HCT116 (cell line): ENCODE data around the gene ROBO1. TPM values are rescaled to one million over a fixed set of nuclear protein-coding genes. Genes with fewer than 3 reads are reported as not detected.

Source experiments
- ATAC-seq: fragments of 200-7000 bp; cut with Tn5 transposase; 2 replicates; pipeline ENCODE4 v1.9.1; 2020; ENCODE audit warnings: mild to moderate bottlenecking, moderate library complexity
- BruUV-seq: library from RNA; stranded (reverse); fragments of 400-500 nt; replicated peaks from 2 replicates; lab custom pipeline; 2021; lab: Mats Ljungman, UMichigan
- CTCF ChIA-PET: fragments of 300-600 bp; sonication (Branson Sonifier 250); formaldehyde crosslinking; loops from one replicate; lab custom pipeline; 2021; ENCODE audit warnings: antibody characterized with exemption; lab: Charles Lee
- POLR2A ChIA-PET: fragments of 300-600, 350-600 bp; sonication (Branson Sonifier 250); formaldehyde crosslinking; loops from one replicate; lab custom pipeline; 2021; ENCODE audit warnings: antibody characterized with exemption; lab: Charles Lee
- RAD21 ChIA-PET, 2 experiments: fragments of 300-600 bp; sonication (Branson Sonifier 250); formaldehyde crosslinking; loops; one replicate each; lab custom pipeline; 2023; ENCODE audit warnings: low total read pairs in 2 of 2; ENCODE audit not compliant: uncharacterized antibody in 2 of 2, unreplicated experiment in 2 of 2, low non-redundant PET in 1 of 2; lab: Charles Lee
- DNase-seq: peaks from one replicate; pipeline ENCODE4 v3.0.0-alpha.2; 2010; ENCODE audit warnings: low read depth, low spot score
- H2AFZ ChIP-seq: fragments of 200-600 bp; shearing (Covaris generic), sonication (generic); 2 replicates; pipeline ENCODE4 v1.6.1; 2017; ENCODE audit warnings: low read depth, mixed run types, mixed read lengths, antibody characterized with exemption, low read length; ENCODE audit not compliant: poor library complexity, severe bottlenecking
- H3K27ac ChIP-seq: 2 replicates; pipeline ENCODE4 v1.5.1; 2012; ENCODE audit warnings: low read depth, low read length
- H3K27me3 ChIP-seq: fragments of 200-600 bp; sonication (generic); 2 replicates; pipeline ENCODE4 v1.6.1; 2016; ENCODE audit warnings: mixed run types, low read length, mixed read lengths; ENCODE audit not compliant: insufficient read depth
- H3K36me3 ChIP-seq, 2 experiments: fragments of 200-500 bp in 1 of 2; fragments of 200-600 bp in 1 of 2; sonication (Bioruptor generic) in 1 of 2; sonication (generic) in 1 of 2; 2 replicates each; pipeline versions ENCODE4 v1.5.1 to v1.6.1; 2014 to 2016; ENCODE audit warnings: low read length in 2 of 2, inconsistent platforms in 1 of 2, mixed read lengths in 1 of 2, mixed run types in 1 of 2; ENCODE audit not compliant: insufficient read depth in 2 of 2, control insufficient read depth in 1 of 2
- H3K4me1 ChIP-seq, 2 experiments: fragments of 200-600 bp in 1 of 2; sonication (generic) in 1 of 2; 2 replicates each; pipeline versions ENCODE4 v1.5.1 to v1.6.1; 2012 to 2017; ENCODE audit warnings: low read length in 2 of 2, inconsistent platforms in 1 of 2, mild to moderate bottlenecking in 1 of 2, mixed read lengths in 1 of 2, mixed run types in 1 of 2, moderate library complexity in 1 of 2; ENCODE audit not compliant: insufficient read depth in 2 of 2, control insufficient read depth in 1 of 2
- H3K4me2 ChIP-seq: fragments of 200-600 bp; sonication (generic); 2 replicates; pipeline ENCODE4 v1.6.1; 2017; ENCODE audit warnings: mixed run types, low read length, mixed read lengths
- H3K4me3 ChIP-seq, 2 experiments: fragments of 200-600 bp in 1 of 2; sonication (generic) in 1 of 2; replicated peaks in 1 of 2; 2 replicates each; pipeline ENCODE4 v1.5.1; 2011 to 2016; ENCODE audit warnings: low read length in 2 of 2, control low read depth in 1 of 2, low read depth in 1 of 2, mild to moderate bottlenecking in 1 of 2, mixed read lengths in 1 of 2, mixed run types in 1 of 2
- H3K79me2 ChIP-seq: fragments of 200-600 bp; sonication (generic); 2 replicates; pipeline ENCODE4 v1.6.1; 2017; ENCODE audit warnings: mild to moderate bottlenecking, mixed run types, low read length, moderate library complexity, mixed read lengths; ENCODE audit not compliant: insufficient read depth
- H3K9ac ChIP-seq: fragments of 200-600 bp; sonication (generic); 2 replicates; pipeline ENCODE4 v1.6.1; 2016; ENCODE audit warnings: low read length, mixed read lengths
- H3K9me2 ChIP-seq: fragments of 200-600 bp; sonication (generic), shearing (Covaris generic); 2 replicates; pipeline ENCODE4 v1.6.1; 2017; ENCODE audit warnings: mixed run types, mild to moderate bottlenecking, moderate library complexity; ENCODE audit not compliant: insufficient read depth
- H3K9me3 ChIP-seq, 2 experiments: fragments of 200-500 bp in 1 of 2; fragments of 200-600 bp in 1 of 2; sonication (Bioruptor generic) in 1 of 2; sonication (generic) in 1 of 2; 2 replicates each; pipeline ENCODE4 v1.6.1; 2014 to 2017; ENCODE audit warnings: low read length in 2 of 2, mixed read lengths in 2 of 2, inconsistent platforms in 1 of 2, low read depth in 1 of 2, mild to moderate bottlenecking in 1 of 2, mixed run types in 1 of 2, moderate library complexity in 1 of 2; ENCODE audit not compliant: control insufficient read depth in 1 of 2, insufficient read depth in 1 of 2
- H4K20me1 ChIP-seq: fragments of 200-600 bp; sonication (generic), shearing (Covaris generic); 2 replicates; pipeline ENCODE4 v1.6.1; 2017; ENCODE audit warnings: mixed run types, mild to moderate bottlenecking, moderate library complexity; ENCODE audit not compliant: insufficient read depth
- CBX3 ChIP-seq: IDR thresholded peaks from 2 replicates; pipeline ENCODE4 v1.6.1; 2012; ENCODE audit warnings: low read depth
- EGR1 ChIP-seq: IDR thresholded peaks from 2 replicates; pipeline ENCODE4 v1.6.1; 2012; ENCODE audit warnings: low read depth
- EZH2phosphoT487 ChIP-seq: fragments of 200-600 bp; IDR thresholded peaks from 2 replicates; pipeline ENCODE4 v1.6.1; 2018; ENCODE audit warnings: antibody characterized with exemption, borderline replicate concordance
- POLR2A ChIP-seq: IDR thresholded peaks from 2 replicates; pipeline ENCODE4 v1.7.0; 2011; ENCODE audit warnings: borderline replicate concordance; ENCODE audit not compliant: insufficient read depth, insufficient read length; ENCODE audit errors: extremely low read depth
- SP1 ChIP-seq: IDR thresholded peaks from 2 replicates; pipeline ENCODE4 v1.6.1; 2012; ENCODE audit warnings: low read depth
- SRF ChIP-seq: IDR thresholded peaks from 2 replicates; pipeline ENCODE4 v1.6.1; 2012; ENCODE audit warnings: low read depth
- TCF7L2 ChIP-seq: IDR thresholded peaks from 2 replicates; pipeline ENCODE4 v1.7.0; 2011; ENCODE audit warnings: borderline replicate concordance, inconsistent platforms; ENCODE audit not compliant: insufficient read depth, insufficient read length; ENCODE audit errors: extremely low read depth
- YY1 ChIP-seq: IDR thresholded peaks from 2 replicates; pipeline ENCODE4 v1.6.1; 2011; ENCODE audit warnings: low read length, low read depth, moderate library complexity, mild to moderate bottlenecking; ENCODE audit not compliant: insufficient replicate concordance; ENCODE audit errors: extremely low read depth
- ZNF274 ChIP-seq: fragments of 200-500 bp; sonication (Bioruptor generic); IDR thresholded peaks from 2 replicates; pipeline ENCODE4 v1.6.1; 2014; ENCODE audit warnings: mild to moderate bottlenecking, low read depth, low read length, inconsistent platforms
- intact Hi-C: fragments of 100-400 bp; cut with micrococcal nuclease; formaldehyde crosslinking; loops from 2 replicates; pipeline ENCODE4 v1.10.0; 2022
- total RNA-seq: library from RNA; stranded (reverse); gene quantifications from one replicate; pipeline ENCODE4 v1.2.1, GENCODE V29; 2021; ENCODE audit not compliant: unreplicated experiment
- TF ChIP-seq, protein P1 (sequence below): IDR thresholded peaks from 2 replicates; pipeline ENCODE4 v1.6.1; 2012
- TF ChIP-seq, protein P2 (sequence below), 3 experiments: fragments of 200-600 bp in 1 of 3; sonication (generic) in 1 of 3; IDR thresholded peaks in 2 of 3; conservative IDR thresholded peaks in 1 of 3; 2 replicates each; pipeline ENCODE4 v1.5.1; 2012 to 2017; ENCODE audit warnings: low read depth in 2 of 3, low read length in 2 of 3, antibody characterized with exemption in 1 of 3, borderline replicate concordance in 1 of 3, control low read depth in 1 of 3, mild to moderate bottlenecking in 1 of 3, mixed read lengths in 1 of 3, mixed run types in 1 of 3, moderate library complexity in 1 of 3; ENCODE audit not compliant: insufficient read depth in 1 of 3

The ROBO1 gene
- total RNA-seq, 1 experiment from 2014 or later = 0.27 TPM

DNA sequence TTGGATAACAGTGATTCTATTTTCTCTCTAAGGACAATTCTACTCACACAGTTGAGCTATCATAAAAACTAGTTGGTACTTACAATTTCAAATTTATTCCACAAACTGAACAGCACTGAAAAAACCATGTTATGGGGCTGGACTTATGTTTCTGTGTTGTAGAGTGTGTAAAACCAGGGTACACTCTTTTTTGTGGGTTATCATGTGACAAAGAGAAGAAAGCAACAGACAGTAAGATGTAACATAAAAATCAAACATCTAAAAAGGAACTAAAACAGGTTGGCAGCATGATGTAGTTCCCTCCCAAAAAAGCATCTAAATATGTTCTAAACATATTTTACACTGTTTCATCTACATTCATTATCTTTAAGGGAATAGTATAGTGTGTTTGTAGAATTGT is 757.9 kb downstream of the ROBO1 start:
- POLR2A ChIA-PET = no interaction called here
- no peaks in the 10 kb centered on the region for H3K9me2 ChIP-seq
- ATAC-seq = no peak
- no peaks in the 10 kb centered on the region for H3K79me2 ChIP-seq
- H3K9me3 ChIP-seq = peaks cover 0 to 20% of the 10 kb centered on the region in 2 experiments; a peak in 2 of 4 replicates
- RAD21 ChIA-PET = no interaction called here
- no peaks in the 10 kb centered on the region for H3K27me3 ChIP-seq
- H2AFZ ChIP-seq = no peak overlapping the region
- no TSS peak for BruUV-seq
- H3K4me1 ChIP-seq = no peaks in the 10 kb centered on the region
- CTCF ChIA-PET = no interaction called here
- no peak overlapping the region for H3K4me2 ChIP-seq
- TF ChIP-seq TCF7L2 (no peak), YY1 (no peak), SP1 (no peak), CBX3 (no peak), SRF (no peak), ZNF274 (no peak), POLR2A (no peak), EZH2phosphoT487 (no peak), EGR1 (no peak)
- TF ChIP-seq, protein P1, sequence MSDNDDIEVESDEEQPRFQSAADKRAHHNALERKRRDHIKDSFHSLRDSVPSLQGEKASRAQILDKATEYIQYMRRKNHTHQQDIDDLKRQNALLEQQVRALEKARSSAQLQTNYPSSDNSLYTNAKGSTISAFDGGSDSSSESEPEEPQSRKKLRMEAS = no peak
- TF ChIP-seq, protein P2, sequence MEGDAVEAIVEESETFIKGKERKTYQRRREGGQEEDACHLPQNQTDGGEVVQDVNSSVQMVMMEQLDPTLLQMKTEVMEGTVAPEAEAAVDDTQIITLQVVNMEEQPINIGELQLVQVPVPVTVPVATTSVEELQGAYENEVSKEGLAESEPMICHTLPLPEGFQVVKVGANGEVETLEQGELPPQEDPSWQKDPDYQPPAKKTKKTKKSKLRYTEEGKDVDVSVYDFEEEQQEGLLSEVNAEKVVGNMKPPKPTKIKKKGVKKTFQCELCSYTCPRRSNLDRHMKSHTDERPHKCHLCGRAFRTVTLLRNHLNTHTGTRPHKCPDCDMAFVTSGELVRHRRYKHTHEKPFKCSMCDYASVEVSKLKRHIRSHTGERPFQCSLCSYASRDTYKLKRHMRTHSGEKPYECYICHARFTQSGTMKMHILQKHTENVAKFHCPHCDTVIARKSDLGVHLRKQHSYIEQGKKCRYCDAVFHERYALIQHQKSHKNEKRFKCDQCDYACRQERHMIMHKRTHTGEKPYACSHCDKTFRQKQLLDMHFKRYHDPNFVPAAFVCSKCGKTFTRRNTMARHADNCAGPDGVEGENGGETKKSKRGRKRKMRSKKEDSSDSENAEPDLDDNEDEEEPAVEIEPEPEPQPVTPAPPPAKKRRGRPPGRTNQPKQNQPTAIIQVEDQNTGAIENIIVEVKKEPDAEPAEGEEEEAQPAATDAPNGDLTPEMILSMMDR (IDR thresholded peaks at IDR 0.05 in 2 of 3, conservative IDR thresholded peaks at IDR 0.05 in 1 of 3; ENCODE audit: borderline replicate concordance in 1 of 3, insufficient read depth in 1 of 3, low read depth in 2 of 3, low read length in 2 of 3) = no peak
- H3K36me3 ChIP-seq = no peaks in the 10 kb centered on the region
- intact Hi-C loops = no loop called here
- no peak overlapping the region for H3K4me3 ChIP-seq
- H3K27ac ChIP-seq = no peak overlapping the region
- H3K9ac ChIP-seq = no peak overlapping the region
- no peak for DNase-seq
- no peaks in the 10 kb centered on the region for H4K20me1 ChIP-seq
